Esophagus squamous epithelium (tissue), 5 donors: Measurements from ENCODE around the gene RPTOR. TPM values are rescaled to one million over a fixed set of nuclear protein-coding genes. Genes with fewer than 3 reads are reported as not detected.

Experiments used
- DNase-seq: peaks from one replicate; lab custom pipeline; 2025; lab: John Stamatoyannopoulos, UW
- H3K27ac ChIP-seq, 4 donors: fragments of 200-600 bp; sonication (generic); one replicate each; pipeline ENCODE4 v1.5.1; 2016 to 2019; ENCODE audit warnings: mild to moderate bottlenecking in 1 of 4
- H3K27me3 ChIP-seq, 4 donors: fragments of 200-600 bp; sonication (generic); 1 replicate in 3 of 4; 2 replicates in 1 of 4; pipeline versions ENCODE4 v1.5.1 to v1.6.0; 2017 to 2021; ENCODE audit warnings: antibody characterized with exemption in 1 of 4
- H3K36me3 ChIP-seq, 3 donors: fragments of 200-600 bp; sonication (generic); one replicate each; pipeline ENCODE4 v1.5.1; 2016 to 2019
- H3K4me1 ChIP-seq, 3 donors: fragments of 200-600 bp; sonication (generic); one replicate each; pipeline ENCODE4 v1.5.1; 2017 to 2019
- H3K4me3 ChIP-seq, 4 donors: fragments of 200-600 bp; sonication (generic); 1 replicate in 3 of 4; 2 replicates in 1 of 4; pipeline ENCODE4 v1.5.1; 2016 to 2019; ENCODE audit warnings: mild to moderate bottlenecking in 2 of 4, moderate library complexity in 1 of 4
- H3K9me3 ChIP-seq, 3 donors: fragments of 200-600 bp; sonication (generic); one replicate each; pipeline ENCODE4 v1.5.1; 2016 to 2019
- CTCF ChIP-seq, 6 experiments: fragments of 450-650 bp in 4 of 6; fragments of 200-600 bp in 2 of 6; sonication (generic) in 2 of 6; IDR thresholded peaks; one replicate each; pipeline ENCODE4 v1.5.1; 2016 to 2019; ENCODE audit warnings: antibody characterized with exemption in 6 of 6, mild to moderate bottlenecking in 4 of 6, moderate library complexity in 4 of 6
- POLR2A ChIP-seq, 4 donors: fragments of 450-650 bp; IDR thresholded peaks; one replicate each; pipeline ENCODE4 v1.6.1; 2017; ENCODE audit warnings: antibody characterized with exemption in 4 of 4, mild to moderate bottlenecking in 4 of 4, moderate library complexity in 3 of 4
- WGBS, 2 donors: methylation state at CpG; one replicate each; pipeline ENCODE4 v1.1.5; 2018; 5-methylcytosine and 5-hydroxymethylcytosine counted together
- intact Hi-C: fragments of 100-400 bp; cut with DNase I; formaldehyde crosslinking; loops from one replicate; pipeline ENCODE4 v1.15.0; 2022
- total RNA-seq, 4 donors: library from RNA; depleted of rRNA; stranded (reverse); fragments of >200 nt; gene quantifications; one replicate each; pipeline ENCODE4 v1.1.0, GENCODE V29; 2016
- donor health status: DM: yes; HTN: yes; CAD: no.

Gene RPTOR
- total RNA-seq, 4 donors from 2014 or later, result 11.7 to 27.8 (median 22.8) TPM

GRCh38 chr17:80924111-80924806, 379.6 kb downstream of the RPTOR start:
- no peak for TF ChIP-seq CTCF (IDR thresholded peaks at IDR 0.05)
- TF ChIP-seq POLR2A (IDR thresholded peaks at IDR 0.05), result no peak
- Histone ChIP-seq H3K9me3 (no peaks in the 10 kb centered on the region), H3K36me3 (peaks cover 6 to 84% (median 13%) of the 10 kb centered on the region in 3 donors), H3K27me3 (no peaks in the 10 kb centered on the region), H3K27ac (no peak overlapping the region), H3K4me3 (no peak overlapping the region), H3K4me1 (peaks cover 0 to 18% (median 0%) of the 10 kb centered on the region in 3 donors)
- 83% methylated on average over 4 of the region's 23 CpGs; no CpG with 5 or more reads in 1 of the 2 donors for WGBS, 2 donors
- intact Hi-C loops, result no loop called here
- DNase-seq, result no peak

- Histone ChIP-seq H3K27ac (no peak overlapping the region), H3K4me3 (no peak overlapping the region), H3K27me3 (no peaks in the 10 kb centered on the region), H3K4me1 (peaks cover 0 to 12% (median 0%) of the 10 kb centered on the region in 3 donors), H3K9me3 (no peaks in the 10 kb centered on the region), H3K36me3 (peaks cover 6 to 83% (median 13%) of the 10 kb centered on the region in 3 donors)
- 90 to 97% methylated on average over 17 to 21 of the region's 38 CpGs for WGBS, 2 donors
- TF ChIP-seq POLR2A (IDR thresholded peaks at IDR 0.05), result no peak
- no peak for TF ChIP-seq CTCF (IDR thresholded peaks at IDR 0.05)
- intact Hi-C loops, result no loop called here
- DNase-seq, result no peak
Measured at GRCh38 chr17:80924807-80925610, 380.4 kb downstream of the RPTOR start.

GRCh38 chr17:80925688-80926335, 381.2 kb downstream of the RPTOR start:
- Histone ChIP-seq H3K4me1 (peaks cover 0 to 12% (median 0%) of the 10 kb centered on the region in 3 donors), H3K27ac (no peak overlapping the region), H3K9me3 (no peaks in the 10 kb centered on the region), H3K4me3 (no peak overlapping the region), H3K36me3 (peaks cover 6 to 76% (median 13%) of the 10 kb centered on the region in 3 donors), H3K27me3 (no peaks in the 10 kb centered on the region)
- DNase-seq, result no peak
- intact Hi-C loops, result no loop called here
- 68 to 78% methylated on average over 11 to 12 of the region's 18 CpGs for WGBS, 2 donors
- TF ChIP-seq POLR2A (IDR thresholded peaks at IDR 0.05) (no peak), CTCF (IDR thresholded peaks at IDR 0.05) (no peak)

- peaks cover 6 to 75% (median 13%) of the 10 kb centered on the region in 3 donors for H3K36me3 ChIP-seq
- TF ChIP-seq CTCF (IDR thresholded peaks at IDR 0.05), result no peak
- TF ChIP-seq POLR2A (IDR thresholded peaks at IDR 0.05), result no peak
- no peak for DNase-seq
- H3K27me3 ChIP-seq, result no peaks in the 10 kb centered on the region
- H3K27ac ChIP-seq, result peak overlapping the region in 1 of 4 donors; percentile 14
- WGBS, 2 donors, result 78 to 91% methylated on average over 12 to 13 of the region's 15 CpGs
- no peaks in the 10 kb centered on the region for H3K9me3 ChIP-seq
- H3K4me1 ChIP-seq, result peaks cover 0 to 12% (median 0%) of the 10 kb centered on the region in 3 donors
- H3K4me3 ChIP-seq, result no peak overlapping the region
- intact Hi-C loops, result no loop called here
Measured at GRCh38 chr17:80926591-80927250, 382.1 kb downstream of the RPTOR start.
